Osteocyte (in vitro differentiated cells): Measurements from ENCODE around the gene ZBTB48. TPM values are rescaled to one million over a fixed set of nuclear protein-coding genes. Genes with fewer than 3 reads are reported as not detected.
A peak's percentile ranks its signal among the peaks of the same experiment; 100 is the strongest.

Experiments
- DNase-seq: peaks from one replicate; pipeline ENCODE4 v3.0.0; 2021; ENCODE audit warnings: mixed read lengths; ENCODE audit not compliant: unreplicated experiment; ENCODE audit errors: extremely low spot score
- H3K27ac Mint-ChIP-seq: one replicate; pipeline ENCODE4 v1.8.0; 2021; ENCODE audit warnings: mild to moderate bottlenecking, mixed read lengths; ENCODE audit not compliant: unreplicated experiment
- H3K27me3 Mint-ChIP-seq: one replicate; pipeline ENCODE4 v1.8.0; 2021; ENCODE audit warnings: mixed read lengths; ENCODE audit not compliant: unreplicated experiment
- H3K36me3 Mint-ChIP-seq: one replicate; pipeline ENCODE4 v1.8.0; 2021; ENCODE audit warnings: mixed read lengths; ENCODE audit not compliant: unreplicated experiment
- H3K4me1 Mint-ChIP-seq: one replicate; pipeline ENCODE4 v1.8.0; 2021; ENCODE audit warnings: mixed read lengths; ENCODE audit not compliant: unreplicated experiment
- H3K4me3 Mint-ChIP-seq: one replicate; pipeline ENCODE4 v1.8.0; 2021; ENCODE audit warnings: mild to moderate bottlenecking, moderate library complexity, mixed read lengths; ENCODE audit not compliant: unreplicated experiment
- H3K9me3 Mint-ChIP-seq: one replicate; pipeline ENCODE4 v1.8.0; 2021; ENCODE audit warnings: mixed read lengths; ENCODE audit not compliant: unreplicated experiment
- total RNA-seq: library from RNA; stranded (reverse); gene quantifications from 2 replicates; pipeline ENCODE4 v1.2.1, GENCODE V29; 2021
- TF ChIP-seq, protein P1 (sequence below): fragments of 200-600 bp; sonication (generic); IDR thresholded peaks from 2 replicates; pipeline ENCODE4 v1.5.0; 2021; ENCODE audit warnings: antibody characterized with exemption, mild to moderate bottlenecking, moderate library complexity

The ZBTB48 gene
- total RNA-seq, 1 donor from 2014 or later, result 28.8 TPM

DNA sequence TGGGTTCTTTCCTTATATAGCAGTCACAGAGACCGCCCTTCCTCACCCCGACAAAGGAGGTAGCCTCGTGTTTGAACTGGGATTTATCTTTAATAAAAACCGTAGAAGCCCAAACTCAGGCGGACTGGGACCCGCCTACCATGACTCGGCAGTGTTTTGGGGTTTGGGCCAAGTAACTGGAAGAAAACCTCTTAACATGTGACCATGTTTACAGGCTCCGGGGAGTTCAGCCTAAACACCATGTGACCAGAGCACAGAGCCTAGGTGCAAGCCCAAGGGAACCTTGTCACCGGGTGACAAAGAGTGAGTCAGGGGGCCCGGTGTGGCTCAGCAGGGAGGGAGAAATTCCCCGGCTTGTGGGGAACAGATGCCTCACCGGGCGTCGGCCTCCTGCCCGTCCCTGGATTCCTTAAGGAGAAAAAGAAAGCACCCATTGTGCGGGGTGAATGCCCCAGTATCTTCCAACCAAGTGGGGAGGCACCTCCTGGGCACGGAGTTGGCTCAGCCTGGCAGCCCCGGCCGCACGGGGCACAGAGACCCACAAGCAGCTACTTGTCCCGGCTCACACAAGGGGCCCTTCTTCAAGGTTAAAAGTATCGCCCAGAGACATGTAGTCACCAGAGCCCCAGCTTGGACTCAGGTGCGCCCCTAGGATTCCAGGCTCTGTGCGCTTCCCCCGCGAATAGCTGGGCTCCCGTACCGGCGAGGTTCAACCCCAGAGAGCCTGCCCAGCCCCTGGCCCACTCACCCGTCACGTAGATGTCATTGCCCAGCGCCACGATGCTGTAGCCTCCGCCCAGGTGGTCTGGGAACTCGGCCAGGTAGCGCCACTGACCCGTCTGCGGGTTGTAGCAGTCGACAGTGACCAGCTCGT lies 21.5 kb downstream of the ZBTB48 start:
- peaks cover 34% of the 10 kb centered on the region for H3K4me1 Mint-ChIP-seq
- H3K9me3 Mint-ChIP-seq, result no peaks in the 10 kb centered on the region
- peak overlapping the region; percentile 96 for H3K4me3 Mint-ChIP-seq
- H3K36me3 Mint-ChIP-seq, result peaks cover 2% of the 10 kb centered on the region
- no peak for DNase-seq
- TF ChIP-seq, protein P1, sequence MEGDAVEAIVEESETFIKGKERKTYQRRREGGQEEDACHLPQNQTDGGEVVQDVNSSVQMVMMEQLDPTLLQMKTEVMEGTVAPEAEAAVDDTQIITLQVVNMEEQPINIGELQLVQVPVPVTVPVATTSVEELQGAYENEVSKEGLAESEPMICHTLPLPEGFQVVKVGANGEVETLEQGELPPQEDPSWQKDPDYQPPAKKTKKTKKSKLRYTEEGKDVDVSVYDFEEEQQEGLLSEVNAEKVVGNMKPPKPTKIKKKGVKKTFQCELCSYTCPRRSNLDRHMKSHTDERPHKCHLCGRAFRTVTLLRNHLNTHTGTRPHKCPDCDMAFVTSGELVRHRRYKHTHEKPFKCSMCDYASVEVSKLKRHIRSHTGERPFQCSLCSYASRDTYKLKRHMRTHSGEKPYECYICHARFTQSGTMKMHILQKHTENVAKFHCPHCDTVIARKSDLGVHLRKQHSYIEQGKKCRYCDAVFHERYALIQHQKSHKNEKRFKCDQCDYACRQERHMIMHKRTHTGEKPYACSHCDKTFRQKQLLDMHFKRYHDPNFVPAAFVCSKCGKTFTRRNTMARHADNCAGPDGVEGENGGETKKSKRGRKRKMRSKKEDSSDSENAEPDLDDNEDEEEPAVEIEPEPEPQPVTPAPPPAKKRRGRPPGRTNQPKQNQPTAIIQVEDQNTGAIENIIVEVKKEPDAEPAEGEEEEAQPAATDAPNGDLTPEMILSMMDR, result no peak
- no peaks in the 10 kb centered on the region for H3K27me3 Mint-ChIP-seq
- H3K27ac Mint-ChIP-seq, result peak overlapping the region; percentile 93

DNA sequence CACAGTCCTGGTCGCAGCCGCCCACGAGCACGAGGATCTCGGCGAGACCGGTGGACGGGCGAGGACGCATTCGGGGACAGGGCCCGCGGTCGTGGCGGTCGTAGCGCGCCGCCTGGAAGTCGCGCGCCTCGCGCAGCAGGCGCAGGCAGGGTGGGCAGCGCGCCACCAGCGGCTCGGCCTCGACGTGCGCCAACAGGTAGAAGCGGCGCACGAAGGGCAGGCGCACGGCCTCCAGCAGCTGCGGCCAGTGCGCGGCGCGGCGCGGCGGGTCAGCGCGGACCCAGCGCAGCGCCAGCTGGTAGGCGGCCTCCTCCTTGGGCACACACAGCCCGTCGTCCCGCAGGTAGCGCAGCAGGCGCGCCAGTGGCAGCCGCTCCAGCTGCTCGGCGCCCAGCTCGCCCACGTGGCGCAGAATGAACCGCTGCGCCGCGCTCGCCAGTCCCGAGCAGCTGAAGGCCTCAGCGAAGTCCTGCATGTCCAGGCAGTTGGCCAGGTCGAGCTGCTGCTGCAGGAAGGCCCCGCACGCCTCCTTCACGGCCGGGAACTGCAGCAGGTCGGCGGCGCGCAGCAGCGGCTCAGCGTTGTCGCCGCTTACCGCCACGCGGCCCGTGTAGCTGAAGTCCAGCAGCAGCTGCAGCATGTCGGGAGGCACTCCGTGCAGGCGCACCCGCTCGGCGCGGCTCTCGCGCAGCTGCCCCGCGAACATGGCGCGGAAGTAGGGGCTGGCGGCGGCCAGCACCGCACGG lies 22.3 kb downstream of the ZBTB48 start:
- H3K36me3 Mint-ChIP-seq, result no peaks in the 10 kb centered on the region
- TF ChIP-seq, protein P1, result no peak
- H3K4me3 Mint-ChIP-seq, result peak overlapping the region; percentile 96
- peak overlapping the region; percentile 93 for H3K27ac Mint-ChIP-seq
- H3K27me3 Mint-ChIP-seq, result no peaks in the 10 kb centered on the region
- H3K9me3 Mint-ChIP-seq, result no peaks in the 10 kb centered on the region
- H3K4me1 Mint-ChIP-seq, result peaks cover 31% of the 10 kb centered on the region
- DNase-seq, result no peak

DNA sequence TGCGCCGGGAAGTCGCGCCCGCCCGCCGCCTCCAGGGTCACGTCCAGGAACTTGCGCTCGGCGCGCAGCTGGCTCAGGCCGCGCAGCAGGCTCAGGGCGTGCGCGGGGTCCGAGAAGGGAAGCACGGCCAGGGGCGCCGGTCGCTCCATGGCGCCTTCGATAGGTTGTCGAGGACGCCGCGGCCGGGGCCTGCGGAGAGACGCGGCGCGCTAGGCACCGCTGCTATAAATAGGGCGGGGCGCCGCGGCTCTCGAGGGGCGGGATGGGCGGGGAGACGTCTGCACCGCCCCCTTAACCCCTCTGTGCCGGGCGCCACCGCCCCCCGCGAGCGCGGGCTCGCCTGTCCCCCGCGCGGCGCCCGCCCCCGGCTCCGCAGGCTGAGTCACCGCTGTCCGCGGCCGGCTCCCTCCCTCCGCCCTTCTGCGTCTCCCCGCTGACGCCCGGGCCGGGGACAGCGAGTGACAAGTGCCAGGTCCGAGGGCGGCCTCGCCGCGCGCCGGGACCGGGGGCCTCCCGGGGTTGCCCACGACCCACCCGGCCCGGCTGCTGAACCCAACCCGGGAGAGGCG lies 23.0 kb downstream of the ZBTB48 start, which contains the start of gene KLHL21:
Gene KLHL21, minus strand, starts transcription at position 201 of the 569 bp plus-strand sequence. Its CDS starts 52 bp downstream, at position 149.
- no peaks in the 10 kb centered on the region for H3K36me3 Mint-ChIP-seq
- TF ChIP-seq, protein P1, result no peak
- H3K9me3 Mint-ChIP-seq, result no peaks in the 10 kb centered on the region
- DNase-seq, result peak; percentile 95
- peak within 1 kb of the TSS; percentile 96 for H3K4me3 Mint-ChIP-seq
- peaks cover 31% of the 10 kb centered on the region for H3K4me1 Mint-ChIP-seq
- no peaks in the 10 kb centered on the region for H3K27me3 Mint-ChIP-seq
- peak within 1 kb of the TSS; percentile 99 for H3K27ac Mint-ChIP-seq

DNA sequence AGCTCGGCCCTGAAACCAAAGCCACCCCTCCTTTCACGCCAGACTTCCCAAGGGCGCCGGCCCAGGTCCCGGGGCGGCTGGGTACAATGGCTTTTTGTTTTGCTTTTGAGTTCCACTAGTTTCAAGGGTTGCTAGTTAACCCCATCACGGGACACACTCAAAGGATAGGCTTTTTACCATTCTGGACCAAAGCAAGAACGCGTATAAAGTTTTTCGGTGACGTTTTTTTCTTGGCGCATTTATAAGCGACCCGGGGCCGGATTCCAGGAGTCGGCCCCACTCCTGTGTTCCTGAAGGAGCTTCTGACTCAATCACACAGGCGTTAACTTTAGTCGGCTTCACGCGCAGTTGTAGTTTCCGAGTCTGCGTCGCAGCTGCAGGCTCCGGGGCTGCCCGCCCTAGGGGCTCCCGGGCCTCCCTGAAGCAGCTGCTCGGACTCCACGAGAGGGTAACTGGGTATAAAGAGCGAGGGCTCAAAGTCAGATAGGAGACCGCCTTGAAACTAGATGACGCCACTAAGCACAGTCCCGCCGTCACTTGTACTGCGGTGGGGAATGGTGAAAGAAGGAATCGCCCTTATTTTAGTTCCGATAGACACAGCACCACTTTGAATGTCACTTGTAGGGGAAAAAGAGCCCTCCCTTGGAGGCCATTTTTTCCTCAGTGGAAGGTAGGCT lies 23.6 kb downstream of the ZBTB48 start:
- Mint-ChIP-seq H3K27ac (peak overlapping the region; percentile 99), H3K36me3 (no peaks in the 10 kb centered on the region), H3K27me3 (no peaks in the 10 kb centered on the region), H3K9me3 (no peaks in the 10 kb centered on the region), H3K4me3 (peak overlapping the region; percentile 74), H3K4me1 (peaks cover 31% of the 10 kb centered on the region)
- DNase-seq, result no peak
- TF ChIP-seq, protein P1, result no peak
